ENCODE data around the gene TXNDC12. TPM values are rescaled to one million over a fixed set of nuclear protein-coding genes. Genes with fewer than 3 reads are reported as not detected.
A peak's percentile ranks its signal among the peaks of the same experiment; 100 is the strongest.
"Not testable (repeated sequence)": the region's sequence is repeated elsewhere in the genome, so short reads cannot be mapped to it uniquely, and the experiment has no call there.

TXNDC12 gene
- polyA plus RNA-seq, 2 of the 4 experiments (the other 2 are of a cell fraction): 59.7 to 65.2 TPM

GRCh38 chr1:52087892-52088291 lies 32.9 kb upstream of the TXNDC12 start:
- DNase-seq (ENCODE audit: low read depth in 1 of 2, low spot score in 1 of 2); POLR2A ChIA-PET; H3K9me3 ChIP-seq; FAIRE-seq; H3K4me3 ChIP-seq; H3K4me1 ChIP-seq; H3K4me2 ChIP-seq; CTCF ChIA-PET; H3K27ac ChIP-seq; ATAC-seq: not testable (repeated sequence)
- peak; percentile 88 for TF ChIP-seq MAFK (IDR thresholded peaks at IDR 0.05; ENCODE audit: partially characterized antibody)

- no peak for DNase-seq (ENCODE audit: low read depth in 1 of 2, low spot score in 1 of 2)
- ChIA-PET POLR2A (no interaction called here), CTCF (interaction anchor here (1.1 kb wide), 1 partner anchor 47 kb away, joined by 3 read pairs; no protein-coding TSS in a partner anchor)
- no peak overlapping the region for H3K4me3 ChIP-seq
- 67% methylated on average over 3 of the region's 3 CpGs for WGBS (ENCODE audit: missing lambda C conversion rate)
- no peaks in the 10 kb centered on the region for H3K9me3 ChIP-seq
- H3K4me1 ChIP-seq: no peaks in the 10 kb centered on the region
- TF ChIP-seq HDAC2 (IDR thresholded peaks at IDR 0.05) (no peak), SREBF2 (IDR thresholded peaks at IDR 0.05) (no peak), HMGXB4 (CRISPR knock-in tag; IDR thresholded peaks at IDR 0.05; ENCODE audit: borderline replicate concordance) (no peak), FOSL2 (IDR thresholded peaks at IDR 0.05) (no peak), FOSL2 (CRISPR knock-in tag; IDR thresholded peaks at IDR 0.05) (no peak), RNF2 (IDR thresholded peaks at IDR 0.05; ENCODE audit: borderline replicate concordance, low read depth) (no peak), PHF8 (IDR thresholded peaks at IDR 0.05; ENCODE audit: borderline replicate concordance, low read depth) (no peak), TFCP2L1 (CRISPR knock-in tag; IDR thresholded peaks at IDR 0.05) (no peak), SMC3 (IDR thresholded peaks at IDR 0.05) (no peak), RCOR1 (IDR thresholded peaks at IDR 0.05; ENCODE audit: low read depth, low read length) (no peak), MAX (IDR thresholded peaks at IDR 0.05) (no peak), TP53 (CRISPR knock-in tag; IDR thresholded peaks at IDR 0.05) (no peak), FOXS1 (CRISPR knock-in tag; IDR thresholded peaks at IDR 0.05) (no peak), CHD4 (IDR thresholded peaks at IDR 0.05; ENCODE audit: borderline replicate concordance) (no peak), JUN (IDR thresholded peaks at IDR 0.05) (no peak)
- H3K4me2 ChIP-seq: no peak overlapping the region
- no peak for ATAC-seq
- H3K27ac ChIP-seq: no peak overlapping the region
- FAIRE-seq: no peak
Observed at GRCh38 chr1:52080014-52080415, 25.0 kb upstream of the TXNDC12 start.

GRCh38 chr1:52077277-52077676 lies 22.3 kb upstream of the TXNDC12 start:
- DNase-seq (ENCODE audit: low read depth in 1 of 2, low spot score in 1 of 2); CTCF ChIA-PET; H3K4me2 ChIP-seq; FAIRE-seq; H3K4me1 ChIP-seq; H3K27ac ChIP-seq; H3K9me3 ChIP-seq; POLR2A ChIA-PET; ATAC-seq; H3K4me3 ChIP-seq: not testable (repeated sequence)
- WGBS (ENCODE audit: missing lambda C conversion rate): 91% methylated on average over 6 of the region's 6 CpGs

- FAIRE-seq (no peak), ATAC-seq (no peak), DNase-seq (ENCODE audit: low read depth in 1 of 2, low spot score in 1 of 2) (no peak)
- POLR2A ChIA-PET: no interaction called here
- Histone ChIP-seq H3K9me3 (no peaks in the 10 kb centered on the region), H3K4me2 (no peak overlapping the region), H3K4me1 (no peaks in the 10 kb centered on the region), H3K4me3 (no peak overlapping the region), H3K27ac (no peak overlapping the region)
- CTCF ChIA-PET: interaction anchor here (0.7 to 1.2 kb wide), 2 partner anchors 14 to 170 kb away, joined by 3 to 4 read pairs; no protein-coding TSS in a partner anchor
- 79% methylated on average over 6 of the region's 6 CpGs for WGBS (ENCODE audit: missing lambda C conversion rate)
- TF ChIP-seq NR3C1 (IDR thresholded peaks at IDR 0.05) (no peak), BHLHE40 (IDR thresholded peaks at IDR 0.05; ENCODE audit: low read depth, low read length) (no peak), ZSCAN20 (CRISPR knock-in tag; IDR thresholded peaks at IDR 0.05) (no peak), HOXA7 (CRISPR knock-in tag; IDR thresholded peaks at IDR 0.05) (no peak), NFE2L2 (conservative IDR thresholded peaks at IDR 0.05; ENCODE audit: low read length) (no peak), EHF (CRISPR knock-in tag; IDR thresholded peaks at IDR 0.05) (no peak), SREBF2 (IDR thresholded peaks at IDR 0.05) (no peak), FOSL2 (IDR thresholded peaks at IDR 0.05) (no peak), FOSL2 (CRISPR knock-in tag; IDR thresholded peaks at IDR 0.05) (no peak), ZFP36 (IDR thresholded peaks at IDR 0.05; ENCODE audit: borderline replicate concordance, partially characterized antibody) (no peak), RAD21 (conservative IDR thresholded peaks at IDR 0.05 in 1 of 2, IDR thresholded peaks at IDR 0.05 in 1 of 2) (no peak), FOSB (CRISPR knock-in tag; IDR thresholded peaks at IDR 0.05) (no peak), RFX5 (IDR thresholded peaks at IDR 0.05) (no peak), PBX3 (IDR thresholded peaks at IDR 0.05) (no peak), HOXB13 (CRISPR knock-in tag; IDR thresholded peaks at IDR 0.05; ENCODE audit: low read depth) (no peak), BCL3 (IDR thresholded peaks at IDR 0.05) (no peak)
Observed at GRCh38 chr1:52072291-52072690, 17.3 kb upstream of the TXNDC12 start.
